Measurements from ENCODE around the gene MTMR4.
"Not testable (repeated sequence)": the region's sequence is repeated elsewhere in the genome, so short reads cannot be mapped to it uniquely, and the experiment has no call there.

Gene MTMR4

DNA sequence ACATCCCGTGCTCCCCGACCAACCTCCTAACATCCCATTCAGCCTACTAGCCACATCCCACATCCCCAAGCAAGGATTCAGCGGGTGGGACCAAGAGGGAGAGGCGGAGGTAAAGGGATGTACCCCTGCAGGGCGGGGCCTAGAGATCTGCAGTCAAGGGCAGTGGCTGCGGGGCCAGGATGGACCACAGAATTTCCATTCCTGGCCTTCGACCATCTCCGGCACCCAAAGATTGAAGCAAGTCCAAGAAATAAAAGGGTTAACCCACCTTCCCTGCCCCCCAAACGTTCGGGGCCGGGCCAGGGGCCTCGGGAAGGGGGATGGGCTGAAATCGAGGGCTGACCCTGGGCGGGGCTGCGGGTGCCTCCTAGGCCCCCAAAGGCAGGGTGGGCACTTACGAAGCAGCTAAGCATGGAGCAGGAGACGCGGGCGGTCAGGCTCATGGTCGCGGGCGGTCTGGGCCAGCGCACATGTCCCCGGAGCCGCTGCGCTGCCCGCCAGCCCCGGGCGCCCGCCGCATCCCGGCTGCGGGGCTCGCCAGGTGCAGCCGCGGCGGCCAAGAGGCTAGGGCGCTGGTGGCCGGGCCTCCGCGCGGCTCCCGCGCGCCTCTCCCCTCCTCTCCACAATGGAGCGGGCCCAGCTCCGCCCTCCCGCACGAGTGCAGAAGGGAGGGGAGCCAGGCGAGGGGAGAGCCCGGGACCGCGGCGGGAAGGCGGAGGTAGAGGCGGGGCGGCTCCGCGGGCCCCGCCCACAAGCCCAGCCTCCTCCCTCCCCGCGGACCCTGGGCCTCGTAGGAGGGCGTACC, at the start of gene MTMR4:
TSS of gene MTMR4 (minus strand) at position 674 of the 805 bp plus-strand sequence. CDS start at position 443, 231 bp downstream.
- peak; percentile 44 to 53 for DNase-seq (ENCODE audit: low spot score in 2 of 2)
- H3K4me1 Mint-ChIP-seq: peaks cover 41% of the 10 kb centered on the region

GRCh38 chr17:58560511-58560910, 46.1 kb upstream of the MTMR4 start:
- ATAC-seq (ENCODE audit: low read depth) (no peak), DNase-seq (ENCODE audit: low spot score in 2 of 2) (no peak)
- Mint-ChIP-seq H3K4me3 (no peak overlapping the region), H3K9me3 (no peaks in the 10 kb centered on the region), H3K27ac (no peak overlapping the region), H3K36me3 (no peaks in the 10 kb centered on the region), H3K27me3 (peaks cover 2% of the 10 kb centered on the region), H3K4me1 (peaks cover 9% of the 10 kb centered on the region)

More for the DNA sequence above, at the start of gene MTMR4:
- Mint-ChIP-seq H3K36me3 (peaks cover 28% of the 10 kb centered on the region), H3K27ac (peak within 1 kb of the TSS; percentile 87), H3K27me3 (no peaks in the 10 kb centered on the region), H3K9me3 (no peaks in the 10 kb centered on the region), H3K4me3 (peak within 1 kb of the TSS; percentile 94)
- peak; percentile 2 for ATAC-seq (ENCODE audit: low read depth)

DNA sequence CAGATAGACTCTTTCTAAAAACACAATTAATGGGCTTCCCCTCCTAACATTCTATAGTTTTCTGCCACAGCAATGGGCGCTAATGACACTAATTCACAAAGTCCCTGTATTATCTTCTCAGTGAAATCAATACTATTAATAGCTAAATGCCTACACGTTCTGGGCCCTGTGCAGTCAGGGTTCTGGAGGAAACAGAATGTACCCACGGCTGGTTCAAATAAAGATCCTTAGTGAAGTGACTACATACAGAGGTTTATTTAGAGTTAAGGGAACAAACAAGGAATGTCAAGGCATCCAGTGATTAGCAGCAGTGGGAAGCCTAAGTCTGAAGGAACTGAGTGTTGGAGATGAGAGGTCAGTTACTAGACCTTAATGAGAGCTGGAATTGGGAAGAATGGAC, 43.5 kb upstream of the MTMR4 start:
- H3K27me3 Mint-ChIP-seq: peaks cover 2% of the 10 kb centered on the region
- no peak overlapping the region for H3K4me3 Mint-ChIP-seq
- DNase-seq (ENCODE audit: low spot score in 2 of 2) (no peak), ATAC-seq (ENCODE audit: low read depth) (no peak)
- peaks cover 10% of the 10 kb centered on the region for H3K4me1 Mint-ChIP-seq
- H3K9me3 Mint-ChIP-seq: no peaks in the 10 kb centered on the region
- no peaks in the 10 kb centered on the region for H3K36me3 Mint-ChIP-seq
- H3K27ac Mint-ChIP-seq: no peak overlapping the region

DNA sequence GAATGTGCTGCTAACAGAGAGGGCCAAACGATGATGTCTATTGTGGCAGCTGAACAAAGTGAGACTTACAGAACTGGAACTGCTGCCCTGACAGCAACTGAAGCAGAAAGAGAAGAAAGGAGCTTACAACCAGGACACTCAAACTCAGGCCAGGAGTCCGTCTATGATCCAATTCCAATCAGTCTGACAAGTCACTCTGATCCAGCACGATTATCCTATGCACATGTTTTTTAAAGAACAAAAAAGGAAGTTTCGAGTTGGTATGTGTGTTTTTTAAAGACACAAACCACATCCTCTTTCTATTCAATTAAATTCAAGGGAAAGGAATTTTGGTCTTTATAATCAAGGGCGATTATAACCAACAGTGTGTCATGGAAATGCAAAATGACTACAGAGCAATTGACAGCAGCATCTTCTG, 42.4 kb upstream of the MTMR4 start:
- Mint-ChIP-seq H3K4me3 (peak overlapping the region; percentile 57), H3K4me1 (peaks cover 11% of the 10 kb centered on the region), H3K36me3 (no peaks in the 10 kb centered on the region), H3K27me3 (peaks cover 2% of the 10 kb centered on the region), H3K9me3 (no peaks in the 10 kb centered on the region), H3K27ac (peak overlapping the region; percentile 71)
- ATAC-seq (ENCODE audit: low read depth): peak; percentile 74
- DNase-seq (ENCODE audit: low spot score in 2 of 2): no peak

- not testable (repeated sequence) for H3K27me3 Mint-ChIP-seq; DNase-seq (ENCODE audit: low spot score in 2 of 2)
Observed at GRCh38 chr17:58555109-58555508, 40.7 kb upstream of the MTMR4 start.

GRCh38 chr17:58541249-58541648, 26.8 kb upstream of the MTMR4 start:
- DNase-seq (ENCODE audit: low spot score in 2 of 2): no peak
- Mint-ChIP-seq H3K27ac (no peak overlapping the region), H3K27me3 (no peaks in the 10 kb centered on the region), H3K4me3 (no peak overlapping the region), H3K4me1 (no peaks in the 10 kb centered on the region), H3K9me3 (no peaks in the 10 kb centered on the region), H3K36me3 (no peaks in the 10 kb centered on the region)
- ATAC-seq (ENCODE audit: low read depth): peak; percentile 44

More at GRCh38 chr17:58555109-58555508, 40.7 kb upstream of the MTMR4 start:
- peaks cover 11% of the 10 kb centered on the region for H3K4me1 Mint-ChIP-seq
- H3K27ac Mint-ChIP-seq; H3K4me3 Mint-ChIP-seq; H3K9me3 Mint-ChIP-seq; H3K36me3 Mint-ChIP-seq; ATAC-seq (ENCODE audit: low read depth): not testable (repeated sequence)

DNA sequence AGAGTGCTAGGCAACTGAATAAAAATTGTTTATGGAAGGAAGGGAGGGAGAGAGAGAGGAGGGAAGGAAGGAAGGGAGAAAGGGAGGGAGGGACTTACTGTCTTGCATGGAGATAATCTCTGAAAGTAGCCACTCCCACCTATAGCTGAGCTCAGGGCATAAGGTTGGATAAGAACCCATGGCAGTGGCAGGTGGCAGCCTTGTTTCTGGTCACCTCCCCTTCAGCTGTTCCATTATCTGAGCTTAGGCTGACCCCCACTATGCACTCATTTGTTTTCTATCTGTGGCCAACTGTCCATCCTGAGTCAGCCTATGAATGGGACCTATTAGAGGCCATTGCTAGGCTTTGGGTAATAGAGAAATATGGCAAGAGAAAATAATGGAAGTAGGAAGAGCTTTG, 25.3 kb upstream of the MTMR4 start:
- Mint-ChIP-seq H3K9me3 (no peaks in the 10 kb centered on the region), H3K4me3 (no peak overlapping the region), H3K27ac (no peak overlapping the region), H3K4me1 (no peaks in the 10 kb centered on the region), H3K36me3 (no peaks in the 10 kb centered on the region), H3K27me3 (peaks cover 4% of the 10 kb centered on the region)
- ATAC-seq (ENCODE audit: low read depth) (no peak), DNase-seq (ENCODE audit: low spot score in 2 of 2) (no peak)

DNA sequence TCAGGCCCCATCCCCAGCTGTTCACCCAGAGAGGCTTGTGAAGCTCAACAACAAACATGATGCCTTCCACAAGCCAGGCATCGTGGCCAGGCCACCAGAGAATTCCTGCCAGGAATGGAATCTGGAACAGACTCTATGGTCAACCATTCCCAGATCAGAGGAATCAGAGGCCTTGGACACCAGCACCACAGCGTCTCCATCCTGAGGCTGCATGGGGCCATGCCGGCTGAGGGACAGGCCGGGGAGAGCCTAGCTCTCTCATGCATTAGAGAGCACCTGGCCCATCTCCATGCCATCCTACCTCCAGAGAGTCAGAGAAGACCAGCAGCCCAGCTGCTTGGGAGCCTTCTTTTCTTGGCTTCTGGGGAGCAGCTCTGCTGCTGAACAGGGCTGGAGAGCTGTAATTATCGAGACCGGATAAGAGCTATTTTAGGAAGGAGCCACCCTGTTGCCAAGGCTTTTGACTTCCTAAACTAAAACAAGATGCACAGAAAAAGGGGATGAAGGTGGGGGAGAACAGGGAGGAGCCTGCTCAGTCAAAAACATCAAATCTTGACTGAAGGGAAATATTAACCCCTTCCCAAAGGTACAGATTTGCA, 24.5 kb upstream of the MTMR4 start:
- no peaks in the 10 kb centered on the region for H3K4me1 Mint-ChIP-seq
- no peak for DNase-seq (ENCODE audit: low spot score in 2 of 2)
- peaks cover 4% of the 10 kb centered on the region for H3K27me3 Mint-ChIP-seq
- ATAC-seq (ENCODE audit: low read depth): no peak
- H3K27ac Mint-ChIP-seq: no peak overlapping the region
- H3K9me3 Mint-ChIP-seq: no peaks in the 10 kb centered on the region
- no peaks in the 10 kb centered on the region for H3K36me3 Mint-ChIP-seq
- no peak overlapping the region for H3K4me3 Mint-ChIP-seq

GRCh38 chr17:58537266-58537665, 22.8 kb upstream of the MTMR4 start:
- H3K27me3 Mint-ChIP-seq: peaks cover 9% of the 10 kb centered on the region
- H3K27ac Mint-ChIP-seq: no peak overlapping the region
- ATAC-seq (ENCODE audit: low read depth): no peak
- H3K4me3 Mint-ChIP-seq: no peak overlapping the region
- DNase-seq (ENCODE audit: low spot score in 2 of 2): no peak
- no peaks in the 10 kb centered on the region for H3K36me3 Mint-ChIP-seq
- H3K9me3 Mint-ChIP-seq: no peaks in the 10 kb centered on the region
- peaks cover 4% of the 10 kb centered on the region for H3K4me1 Mint-ChIP-seq

DNA sequence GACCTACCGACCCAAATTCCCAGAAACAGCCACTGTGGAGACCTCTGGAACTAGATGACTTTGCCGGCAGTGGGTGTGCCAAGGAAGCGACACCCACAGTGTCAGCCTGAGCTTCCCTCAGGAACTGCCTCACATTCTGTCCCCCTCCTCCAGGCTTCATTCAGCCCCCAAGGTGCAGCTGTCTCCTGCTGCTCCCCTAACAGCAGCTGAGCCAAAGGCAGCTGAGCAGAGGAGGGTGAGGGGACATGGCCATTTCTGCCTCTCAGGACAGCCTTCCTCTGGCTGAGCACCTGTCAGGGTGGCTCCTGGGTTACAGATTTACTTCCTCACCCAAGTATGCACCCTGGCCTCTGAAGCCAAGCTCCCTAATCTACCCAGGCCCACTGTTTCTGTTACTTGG, 22.1 kb upstream of the MTMR4 start:
- no peak overlapping the region for H3K4me3 Mint-ChIP-seq

GRCh38 chr17:58535431-58535830, 21.0 kb upstream of the MTMR4 start:
- no peaks in the 10 kb centered on the region for H3K9me3 Mint-ChIP-seq
- DNase-seq (ENCODE audit: low spot score in 2 of 2) (no peak), ATAC-seq (ENCODE audit: low read depth) (no peak)
- peaks cover 4% of the 10 kb centered on the region for H3K4me1 Mint-ChIP-seq
- H3K36me3 Mint-ChIP-seq: no peaks in the 10 kb centered on the region
- peaks cover 9% of the 10 kb centered on the region for H3K27me3 Mint-ChIP-seq
- H3K27ac Mint-ChIP-seq: no peak overlapping the region
- no peak overlapping the region for H3K4me3 Mint-ChIP-seq

More for the DNA sequence above, 22.1 kb upstream of the MTMR4 start:
- Mint-ChIP-seq H3K27me3 (peaks cover 9% of the 10 kb centered on the region), H3K9me3 (no peaks in the 10 kb centered on the region), H3K27ac (no peak overlapping the region), H3K36me3 (no peaks in the 10 kb centered on the region), H3K4me1 (peaks cover 4% of the 10 kb centered on the region)
- ATAC-seq (ENCODE audit: low read depth) (no peak), DNase-seq (ENCODE audit: low spot score in 2 of 2) (no peak)

DNA sequence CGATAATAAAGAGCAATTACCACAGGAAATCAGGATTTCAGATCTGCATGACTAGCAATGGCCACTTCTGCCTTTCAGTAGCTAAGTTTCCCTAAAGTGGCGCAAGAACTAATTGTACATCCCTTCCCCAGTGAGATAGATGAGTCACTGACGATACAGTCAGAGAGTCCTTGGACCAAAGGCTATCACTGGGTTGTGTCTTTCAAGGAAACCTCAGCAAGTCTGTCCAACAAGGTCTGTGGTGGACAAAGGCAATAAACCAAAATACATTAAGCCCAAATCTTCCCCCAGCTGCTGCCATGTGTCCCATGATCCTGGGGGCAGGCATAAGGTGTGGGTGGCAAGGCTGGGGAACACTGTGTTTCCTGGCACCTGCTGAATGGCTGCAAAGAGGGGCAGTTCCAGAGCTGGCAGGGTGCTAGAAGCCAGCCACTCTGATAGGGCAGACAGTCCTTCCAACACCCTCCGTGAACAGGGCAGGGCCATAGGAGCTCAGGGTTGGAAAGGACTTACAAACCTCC, 20.5 kb upstream of the MTMR4 start:
- no peaks in the 10 kb centered on the region for H3K36me3 Mint-ChIP-seq
- no peak overlapping the region for H3K4me3 Mint-ChIP-seq
- peaks cover 4% of the 10 kb centered on the region for H3K4me1 Mint-ChIP-seq
- DNase-seq (ENCODE audit: low spot score in 2 of 2) (no peak), ATAC-seq (ENCODE audit: low read depth) (no peak)
- peaks cover 9% of the 10 kb centered on the region for H3K27me3 Mint-ChIP-seq
- H3K9me3 Mint-ChIP-seq: no peaks in the 10 kb centered on the region
- no peak overlapping the region for H3K27ac Mint-ChIP-seq

DNA sequence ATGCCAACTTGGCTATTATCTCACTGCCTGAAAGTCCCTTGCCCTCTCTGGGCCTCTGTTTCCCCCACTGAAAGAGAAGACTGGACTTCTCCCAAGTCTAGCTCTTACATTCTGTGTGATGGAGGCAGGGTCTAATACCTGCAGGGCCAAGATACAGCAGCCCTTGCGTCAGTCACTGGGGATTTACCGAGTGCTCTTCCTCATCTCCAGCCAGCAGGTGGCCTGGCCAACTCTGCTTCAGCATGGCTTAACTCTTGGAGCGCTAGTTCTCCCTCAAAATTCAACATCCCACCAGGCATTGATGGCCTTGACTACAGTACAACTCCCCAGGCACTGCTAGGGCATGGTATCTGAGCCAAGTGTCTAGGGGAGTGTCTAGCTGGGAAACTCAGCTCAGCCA, 19.9 kb upstream of the MTMR4 start:
- H3K9me3 Mint-ChIP-seq: no peaks in the 10 kb centered on the region
- no peak for ATAC-seq (ENCODE audit: low read depth)
- no peaks in the 10 kb centered on the region for H3K36me3 Mint-ChIP-seq
- H3K4me3 Mint-ChIP-seq: no peak overlapping the region
- H3K4me1 Mint-ChIP-seq: peaks cover 4% of the 10 kb centered on the region
- peaks cover 9% of the 10 kb centered on the region for H3K27me3 Mint-ChIP-seq
- no peak for DNase-seq (ENCODE audit: low spot score in 2 of 2)
- H3K27ac Mint-ChIP-seq: no peak overlapping the region

DNA sequence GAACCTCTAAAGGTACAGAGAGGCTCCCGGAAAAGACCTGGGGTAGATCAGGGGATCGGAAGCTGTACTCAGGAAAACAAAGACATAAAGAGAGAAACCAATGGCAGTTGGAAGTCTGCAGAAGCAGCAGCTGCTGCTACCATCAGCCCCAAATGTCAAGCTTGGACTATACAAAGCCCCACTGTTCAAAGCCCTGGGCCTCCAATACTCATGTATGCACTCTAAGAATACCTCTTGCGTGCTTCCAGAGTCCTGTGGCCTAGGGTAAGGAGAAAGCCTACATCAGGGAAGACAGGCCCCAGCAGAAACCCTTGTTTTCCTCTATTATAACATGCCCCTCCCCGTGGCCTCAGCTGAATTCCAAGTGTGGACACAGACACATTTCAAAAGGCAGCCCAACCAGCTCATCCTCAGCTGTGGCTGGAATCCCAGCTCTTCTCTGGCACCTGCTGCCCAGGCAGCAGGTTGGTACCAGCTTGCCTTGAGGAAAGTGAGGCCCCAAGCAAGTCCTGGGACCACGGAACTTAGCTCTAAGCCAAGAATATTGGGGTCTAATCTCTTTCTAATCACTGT, 19.3 kb upstream of the MTMR4 start:
- Mint-ChIP-seq H3K27ac (no peak overlapping the region), H3K4me1 (peaks cover 4% of the 10 kb centered on the region), H3K4me3 (no peak overlapping the region), H3K36me3 (no peaks in the 10 kb centered on the region), H3K27me3 (peaks cover 9% of the 10 kb centered on the region), H3K9me3 (no peaks in the 10 kb centered on the region)
- DNase-seq (ENCODE audit: low spot score in 2 of 2) (no peak), ATAC-seq (ENCODE audit: low read depth) (no peak)
